ENCODE measurements around the gene ZNF414. TPM values are rescaled to one million over a fixed set of nuclear protein-coding genes. Genes with fewer than 3 reads are reported as not detected.

Gene ZNF414
- total and polyA plus RNA-seq, 2 donors (not counting 1 experiment from before 2014, with no cell fraction given) = 43.8 to 52.0 TPM

DNA sequence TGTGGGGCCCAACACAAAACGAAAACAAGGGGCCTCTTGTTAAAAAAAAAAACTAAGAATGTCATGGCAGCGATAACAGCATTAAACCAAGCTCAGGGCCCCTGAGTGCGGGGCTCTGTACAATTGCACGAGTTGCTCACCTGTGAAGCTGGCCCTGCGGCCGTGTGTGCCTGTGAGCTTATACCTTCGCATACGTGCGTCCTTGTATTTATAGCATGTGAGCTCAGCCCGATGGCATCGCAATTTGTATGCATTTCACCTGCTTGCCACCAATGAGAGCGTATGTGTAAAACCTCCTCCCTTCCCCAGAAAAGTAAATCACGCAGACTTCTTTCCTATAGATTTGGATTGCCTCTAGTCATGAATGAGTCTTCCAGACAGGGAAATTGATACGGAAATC is 52.1 kb downstream of the ZNF414 start:
- ATAC-seq (ENCODE audit: low read depth) (no peak), DNase-seq (no peak)
- CTCF ChIA-PET = interaction anchor here (1.1 to 1.9 kb wide), 2 partner anchors 14 to 117 kb away, joined by 4 to 5 read pairs; no protein-coding TSS in a partner anchor
- no peak overlapping the region for H2AFZ ChIP-seq (ENCODE audit: insufficient read depth, low read depth, low read length, poor library complexity, severe bottlenecking)
- Mint-ChIP-seq H3K27me3 (no peaks in the 10 kb centered on the region), H3K9me3 (ENCODE audit: insufficient read depth) (no peaks in the 10 kb centered on the region), H3K4me3 (no peak overlapping the region), H3K27ac (no peak overlapping the region), H3K4me1 (peaks cover 49% of the 10 kb centered on the region)
- no peak overlapping the region for H3K4me3 ChIP-seq (ENCODE audit: control extremely low read depth in 1 of 5, extremely low read depth in 1 of 5, insufficient read depth in 1 of 5, low read depth in 2 of 5, low read length in 4 of 5)
- WGBS (ENCODE audit: insufficient coverage) = 99% methylated on average over 11 of the region's 14 CpGs
- POLR2A ChIA-PET = interaction anchor here (0.6 kb wide), 1 partner anchor 51 kb away, joined by 3 read pairs; no protein-coding TSS in a partner anchor
- no peaks in the 10 kb centered on the region for H3K9me3 ChIP-seq (ENCODE audit: control extremely low read depth in 1 of 3, control insufficient read depth in 2 of 3, insufficient read depth in 1 of 3, low read length in 2 of 3)
- intact Hi-C loops (cut with micrococcal nuclease) = no loop called here
- H3K4me2 ChIP-seq (replicated peaks; ENCODE audit: low read depth, low read length, poor library complexity, severe bottlenecking) = no peak overlapping the region
- H3K79me2 ChIP-seq (ENCODE audit: control insufficient read depth, insufficient read depth, low read length) = peaks cover 96% of the 10 kb centered on the region
- H3K9ac ChIP-seq (ENCODE audit: low read length) = no peak overlapping the region
- no peak for TF ChIP-seq EZH2 (IDR thresholded peaks at IDR 0.05; ENCODE audit: borderline replicate concordance, insufficient read depth, low read depth, low read length, poor library complexity, severe bottlenecking)
- TF ChIP-seq, protein P1, sequence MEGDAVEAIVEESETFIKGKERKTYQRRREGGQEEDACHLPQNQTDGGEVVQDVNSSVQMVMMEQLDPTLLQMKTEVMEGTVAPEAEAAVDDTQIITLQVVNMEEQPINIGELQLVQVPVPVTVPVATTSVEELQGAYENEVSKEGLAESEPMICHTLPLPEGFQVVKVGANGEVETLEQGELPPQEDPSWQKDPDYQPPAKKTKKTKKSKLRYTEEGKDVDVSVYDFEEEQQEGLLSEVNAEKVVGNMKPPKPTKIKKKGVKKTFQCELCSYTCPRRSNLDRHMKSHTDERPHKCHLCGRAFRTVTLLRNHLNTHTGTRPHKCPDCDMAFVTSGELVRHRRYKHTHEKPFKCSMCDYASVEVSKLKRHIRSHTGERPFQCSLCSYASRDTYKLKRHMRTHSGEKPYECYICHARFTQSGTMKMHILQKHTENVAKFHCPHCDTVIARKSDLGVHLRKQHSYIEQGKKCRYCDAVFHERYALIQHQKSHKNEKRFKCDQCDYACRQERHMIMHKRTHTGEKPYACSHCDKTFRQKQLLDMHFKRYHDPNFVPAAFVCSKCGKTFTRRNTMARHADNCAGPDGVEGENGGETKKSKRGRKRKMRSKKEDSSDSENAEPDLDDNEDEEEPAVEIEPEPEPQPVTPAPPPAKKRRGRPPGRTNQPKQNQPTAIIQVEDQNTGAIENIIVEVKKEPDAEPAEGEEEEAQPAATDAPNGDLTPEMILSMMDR (IDR thresholded peaks at IDR 0.05) = no peak
- peaks cover 11 to 13% of the 10 kb centered on the region in 2 donors for H3K4me1 ChIP-seq (ENCODE audit: control insufficient read depth in 2 of 2, insufficient read depth in 2 of 2, low read length in 2 of 2)
- no peaks in the 10 kb centered on the region for H3K27me3 ChIP-seq (replicated peaks in 1 of 4; ENCODE audit: control extremely low read depth in 1 of 4, control insufficient read depth in 3 of 4, insufficient read depth in 4 of 4, low read length in 3 of 4)
- peaks cover 93% of the 10 kb centered on the region for H4K20me1 ChIP-seq (ENCODE audit: control insufficient read depth, insufficient read depth, low read length, poor library complexity, severe bottlenecking)
- peaks cover 7 to 77% of the 10 kb centered on the region in 2 experiments for H3K36me3 ChIP-seq (replicated peaks in 1 of 2; ENCODE audit: control extremely low read depth in 1 of 2, control insufficient read depth in 1 of 2, extremely low read depth in 1 of 2, insufficient read depth in 2 of 2, low read length in 1 of 2)
- H3K27ac ChIP-seq (ENCODE audit: low read length in 2 of 2) = no peak overlapping the region

DNA sequence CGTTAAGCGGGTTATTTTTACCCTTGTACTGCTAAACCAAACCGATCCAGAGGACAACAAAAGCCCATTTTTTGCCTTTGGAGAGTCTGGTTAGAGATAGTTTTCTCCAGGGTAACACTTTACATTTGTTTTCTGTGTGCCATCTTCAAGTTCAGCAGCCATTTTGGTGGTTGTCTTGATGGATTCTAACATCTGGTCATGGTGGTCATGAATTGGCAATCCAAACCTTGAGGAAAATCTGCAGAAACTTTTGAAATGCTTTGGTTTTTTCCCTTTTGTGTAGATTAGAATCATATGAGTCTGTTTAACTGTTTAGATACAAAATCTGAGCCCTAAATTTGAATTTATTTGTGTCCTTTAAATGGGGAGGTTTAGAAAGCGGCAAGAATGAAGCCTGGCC is 52.6 kb downstream of the ZNF414 start:
- TF ChIP-seq, protein P1 (IDR thresholded peaks at IDR 0.05) = no peak
- no peak for TF ChIP-seq EZH2 (IDR thresholded peaks at IDR 0.05; ENCODE audit: borderline replicate concordance, insufficient read depth, low read depth, low read length, poor library complexity, severe bottlenecking)
- CTCF ChIA-PET = interaction anchor here (1.9 kb wide), 1 partner anchor 13 kb away, joined by 5 read pairs; no protein-coding TSS in a partner anchor
- Histone ChIP-seq H3K4me2 (replicated peaks; ENCODE audit: low read depth, low read length, poor library complexity, severe bottlenecking) (no peak overlapping the region), H3K27ac (ENCODE audit: low read length in 2 of 2) (no peak overlapping the region), H3K36me3 (replicated peaks in 1 of 2; ENCODE audit: control extremely low read depth in 1 of 2, control insufficient read depth in 1 of 2, extremely low read depth in 1 of 2, insufficient read depth in 2 of 2, low read length in 1 of 2) (peaks cover 8 to 78% of the 10 kb centered on the region in 2 experiments), H4K20me1 (ENCODE audit: control insufficient read depth, insufficient read depth, low read length, poor library complexity, severe bottlenecking) (peaks cover 96% of the 10 kb centered on the region), H3K27me3 (replicated peaks in 1 of 4; ENCODE audit: control extremely low read depth in 1 of 4, control insufficient read depth in 3 of 4, insufficient read depth in 4 of 4, low read length in 3 of 4) (no peaks in the 10 kb centered on the region), H3K9ac (ENCODE audit: low read length) (no peak overlapping the region), H3K4me3 (ENCODE audit: control extremely low read depth in 1 of 5, extremely low read depth in 1 of 5, insufficient read depth in 1 of 5, low read depth in 2 of 5, low read length in 4 of 5) (no peak overlapping the region), H3K4me1 (ENCODE audit: control insufficient read depth in 2 of 2, insufficient read depth in 2 of 2, low read length in 2 of 2) (peaks cover 11 to 13% of the 10 kb centered on the region in 2 donors), H2AFZ (ENCODE audit: insufficient read depth, low read depth, low read length, poor library complexity, severe bottlenecking) (no peak overlapping the region), H3K79me2 (ENCODE audit: control insufficient read depth, insufficient read depth, low read length) (peaks cover 96% of the 10 kb centered on the region), H3K9me3 (ENCODE audit: control extremely low read depth in 1 of 3, control insufficient read depth in 2 of 3, insufficient read depth in 1 of 3, low read length in 2 of 3) (no peaks in the 10 kb centered on the region)
- Mint-ChIP-seq H3K4me1 (peaks cover 54% of the 10 kb centered on the region), H3K27ac (no peak overlapping the region), H3K27me3 (no peaks in the 10 kb centered on the region), H3K4me3 (no peak overlapping the region), H3K9me3 (ENCODE audit: insufficient read depth) (no peaks in the 10 kb centered on the region)
- 100% methylated on average over 1 of the region's 4 CpGs for WGBS (ENCODE audit: insufficient coverage)
- ATAC-seq (ENCODE audit: low read depth) (no peak), DNase-seq (no peak)
- POLR2A ChIA-PET = no interaction called here
- intact Hi-C loops (cut with micrococcal nuclease) = no loop called here

All from B cell (primary cell).